Liver (tissue), 9 donors: ENCODE data around the gene NAGA. TPM values are rescaled to one million over a fixed set of nuclear protein-coding genes. Genes with fewer than 3 reads are reported as not detected.
"Not testable (repeated sequence)": the region's sequence is repeated elsewhere in the genome, so short reads cannot be mapped to it uniquely, and the experiment has no call there.

Source experiments
- DNase-seq: peaks from one replicate; pipeline ENCODE4 v3.0.0-alpha.2; 2017; ENCODE audit warnings: low spot score
- H3K27ac ChIP-seq, 2 donors: one replicate each; pipeline ENCODE4 v1.7.0; 2013; ENCODE audit warnings: inconsistent platforms in 2 of 2, low read length in 2 of 2, control low read depth in 1 of 2, low read depth in 1 of 2, mild to moderate bottlenecking in 1 of 2
- H3K27me3 ChIP-seq, 4 donors: one replicate each; pipeline versions ENCODE4 v1.6.1 to v1.7.0; 2013; ENCODE audit warnings: low read length in 3 of 4, inconsistent platforms in 1 of 4, mild to moderate bottlenecking in 1 of 4, moderate library complexity in 1 of 4; ENCODE audit not compliant: control insufficient read depth in 4 of 4, insufficient read depth in 4 of 4
- H3K36me3 ChIP-seq, 4 donors: one replicate each; pipeline versions ENCODE4 v1.6.1 to v1.7.0; 2013; ENCODE audit warnings: low read length in 3 of 4, mild to moderate bottlenecking in 3 of 4, low read depth in 1 of 4, moderate library complexity in 1 of 4; ENCODE audit not compliant: control insufficient read depth in 4 of 4, insufficient read depth in 3 of 4
- H3K4me1 ChIP-seq, 4 donors: one replicate each; pipeline versions ENCODE4 v1.6.1 to v1.7.0; 2013; ENCODE audit warnings: low read length in 3 of 4, mild to moderate bottlenecking in 3 of 4, moderate library complexity in 1 of 4; ENCODE audit not compliant: control insufficient read depth in 4 of 4, insufficient read depth in 4 of 4
- H3K4me3 ChIP-seq, 3 donors: one replicate each; pipeline versions ENCODE4 v1.6.1 to v1.7.0; 2013; ENCODE audit warnings: low read length in 3 of 3, control low read depth in 1 of 3, low read depth in 1 of 3, mild to moderate bottlenecking in 1 of 3
- H3K9ac ChIP-seq, 2 donors: one replicate each; pipeline ENCODE4 v1.7.0; 2013; ENCODE audit warnings: low read length in 2 of 2, mild to moderate bottlenecking in 2 of 2, moderate library complexity in 2 of 2, control low read depth in 1 of 2, low read depth in 1 of 2
- H3K9me3 ChIP-seq, 4 donors: one replicate each; pipeline versions ENCODE4 v1.6.1 to v1.7.0; 2013; ENCODE audit warnings: low read length in 3 of 4; ENCODE audit not compliant: control insufficient read depth in 4 of 4
- EGR1 ChIP-seq, 2 donors: IDR thresholded peaks; 2 replicates each; pipeline ENCODE4 v1.6.1; 2016 to 2018; ENCODE audit warnings: antibody characterized with exemption in 2 of 2, low read depth in 2 of 2
- FOXA1 ChIP-seq: IDR thresholded peaks from 2 replicates; pipeline ENCODE4 v1.6.1; 2016; ENCODE audit warnings: antibody characterized with exemption
- JUND ChIP-seq, 2 donors: IDR thresholded peaks; 2 replicates each; pipeline ENCODE4 v1.6.1; 2016; ENCODE audit warnings: antibody characterized with exemption in 2 of 2
- RAD21 ChIP-seq, 2 donors: IDR thresholded peaks; 2 replicates each; pipeline ENCODE4 v1.6.1; 2016; ENCODE audit warnings: antibody characterized with exemption in 2 of 2, mild to moderate bottlenecking in 2 of 2
- SP1 ChIP-seq: IDR thresholded peaks from 2 replicates; pipeline ENCODE4 v1.6.1; 2018; ENCODE audit warnings: antibody characterized with exemption, mild to moderate bottlenecking
- WGBS: extraction: QIAGEN DNeasy Blood & Tissue Kit; methylation state at CpG from one replicate; pipeline ENCODE4 v1.1.7; 2013; 5-methylcytosine and 5-hydroxymethylcytosine counted together
- polyA plus RNA-seq, 2 donors: library from polyadenylated mRNA; stranded (reverse) in 1 of 2; unstranded in 1 of 2; fragments of 200-250 nt in 1 of 2; fragments of >200 nt in 1 of 2; fragmentation: Nextera tagmentation in 1 of 2; extraction: Ambion mirVana in 1 of 2; gene quantifications; one replicate each; pipeline versions ENCODE4 v1.2.1 to v1.2.3, GENCODE V29; 2013 to 2015
- total RNA-seq, 2 donors: library from RNA; depleted of rRNA; stranded (reverse); fragments of >200 nt; gene quantifications; one replicate each; pipeline ENCODE4 v1.2.3, GENCODE V29; 2014
- TF ChIP-seq, protein P1 (sequence below): fragments of 150-350 bp; IDR thresholded peaks from 2 replicates; pipeline ENCODE4 v1.5.1; 2017; ENCODE audit warnings: improper control_type of control experiment, low read depth, low read length; ENCODE audit not compliant: missing input control
- TF ChIP-seq, protein P2 (sequence below): IDR thresholded peaks from 2 replicates; pipeline ENCODE4 v1.6.1; 2016; ENCODE audit warnings: antibody characterized with exemption, mild to moderate bottlenecking
- TF ChIP-seq, protein P3 (sequence below): IDR thresholded peaks from 2 replicates; pipeline ENCODE4 v1.6.1; 2016; ENCODE audit warnings: antibody characterized with exemption
- donor health status: healthy.
- donor health status: healthy.
- donor health status: healthy.
- donor health status: healthy.
- donor health status: healthy.

NAGA gene
- total and polyA plus RNA-seq, 4 donors = 12.8 to 33.9 (median 23.9) TPM

GRCh38 chr22:42114721-42115120 is 44.1 kb upstream of the NAGA start:
- Histone ChIP-seq H3K4me1 (peaks cover 0 to 5% (median 0%) of the 10 kb centered on the region in 4 donors), H3K27me3 (no peaks in the 10 kb centered on the region), H3K27ac (no peak overlapping the region), H3K9me3 (peaks cover 0 to 9% (median 6%) of the 10 kb centered on the region in 4 donors), H3K9ac (no peak overlapping the region), H3K4me3 (no peak overlapping the region), H3K36me3 (no peaks in the 10 kb centered on the region)
- 92% methylated on average over 7 of the region's 7 CpGs for WGBS
- TF ChIP-seq RAD21 (IDR thresholded peaks at IDR 0.05) (peak; percentile 55 to 76), SP1 (no peak), EGR1 (IDR thresholded peaks at IDR 0.05; ENCODE audit: low read depth in 2 of 2) (no peak), JUND (IDR thresholded peaks at IDR 0.05) (no peak)
- TF ChIP-seq, protein P1, sequence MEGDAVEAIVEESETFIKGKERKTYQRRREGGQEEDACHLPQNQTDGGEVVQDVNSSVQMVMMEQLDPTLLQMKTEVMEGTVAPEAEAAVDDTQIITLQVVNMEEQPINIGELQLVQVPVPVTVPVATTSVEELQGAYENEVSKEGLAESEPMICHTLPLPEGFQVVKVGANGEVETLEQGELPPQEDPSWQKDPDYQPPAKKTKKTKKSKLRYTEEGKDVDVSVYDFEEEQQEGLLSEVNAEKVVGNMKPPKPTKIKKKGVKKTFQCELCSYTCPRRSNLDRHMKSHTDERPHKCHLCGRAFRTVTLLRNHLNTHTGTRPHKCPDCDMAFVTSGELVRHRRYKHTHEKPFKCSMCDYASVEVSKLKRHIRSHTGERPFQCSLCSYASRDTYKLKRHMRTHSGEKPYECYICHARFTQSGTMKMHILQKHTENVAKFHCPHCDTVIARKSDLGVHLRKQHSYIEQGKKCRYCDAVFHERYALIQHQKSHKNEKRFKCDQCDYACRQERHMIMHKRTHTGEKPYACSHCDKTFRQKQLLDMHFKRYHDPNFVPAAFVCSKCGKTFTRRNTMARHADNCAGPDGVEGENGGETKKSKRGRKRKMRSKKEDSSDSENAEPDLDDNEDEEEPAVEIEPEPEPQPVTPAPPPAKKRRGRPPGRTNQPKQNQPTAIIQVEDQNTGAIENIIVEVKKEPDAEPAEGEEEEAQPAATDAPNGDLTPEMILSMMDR = peak; percentile 30
- no peak for DNase-seq

DNA sequence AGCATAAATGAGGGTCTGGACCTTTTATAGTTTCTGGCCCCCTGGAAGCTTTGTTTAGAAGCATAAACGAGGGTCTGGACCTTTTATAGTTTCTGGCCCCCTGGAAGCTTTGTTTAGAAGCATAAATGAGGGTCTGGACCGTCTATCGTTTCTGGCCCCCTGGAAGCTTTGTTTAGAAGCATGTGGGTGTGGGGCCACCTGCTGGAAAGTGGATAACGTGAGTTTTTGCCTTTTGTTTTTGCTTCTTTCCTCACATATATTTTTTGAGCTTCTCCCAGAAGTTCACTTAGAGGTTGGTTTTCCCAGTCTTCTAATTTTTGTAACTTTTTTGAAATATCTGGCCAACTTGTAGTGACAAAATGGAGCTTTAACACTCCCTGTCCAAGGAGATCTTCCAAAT is 42.2 kb upstream of the NAGA start:
- not testable (repeated sequence) for H3K4me3 ChIP-seq, H3K27me3 ChIP-seq, H3K27ac ChIP-seq, DNase-seq, H3K36me3 ChIP-seq, H3K9me3 ChIP-seq, H3K9ac ChIP-seq, H3K4me1 ChIP-seq
- peak; percentile 67 for TF ChIP-seq RAD21 (IDR thresholded peaks at IDR 0.05)
- TF ChIP-seq, protein P1 = peak; percentile 30
- 10% methylated on average over 4 of the region's 4 CpGs for WGBS

DNA sequence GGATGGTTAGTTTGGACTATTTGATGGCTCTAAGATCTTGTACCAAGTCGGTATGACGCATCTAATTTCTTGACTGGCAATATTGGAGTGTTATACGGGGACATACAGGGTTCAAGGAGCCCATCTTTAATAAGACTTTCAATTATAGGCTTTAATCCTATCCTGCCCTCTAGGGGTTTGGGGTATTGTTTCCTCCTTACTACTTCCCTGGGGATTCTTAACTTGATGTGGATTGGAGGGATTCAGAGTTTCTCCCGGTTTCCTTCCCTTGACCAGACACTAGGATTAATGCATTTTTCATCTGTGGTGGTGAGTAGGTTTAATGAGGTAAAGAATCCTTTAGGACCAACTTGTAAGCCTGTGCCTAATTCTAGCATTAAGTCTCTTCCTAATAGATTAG is 41.2 kb upstream of the NAGA start:
- TF ChIP-seq SP1 (no peak), EGR1 (IDR thresholded peaks at IDR 0.05; ENCODE audit: low read depth in 2 of 2) (no peak), FOXA1 (no peak)
- TF ChIP-seq, protein P2, sequence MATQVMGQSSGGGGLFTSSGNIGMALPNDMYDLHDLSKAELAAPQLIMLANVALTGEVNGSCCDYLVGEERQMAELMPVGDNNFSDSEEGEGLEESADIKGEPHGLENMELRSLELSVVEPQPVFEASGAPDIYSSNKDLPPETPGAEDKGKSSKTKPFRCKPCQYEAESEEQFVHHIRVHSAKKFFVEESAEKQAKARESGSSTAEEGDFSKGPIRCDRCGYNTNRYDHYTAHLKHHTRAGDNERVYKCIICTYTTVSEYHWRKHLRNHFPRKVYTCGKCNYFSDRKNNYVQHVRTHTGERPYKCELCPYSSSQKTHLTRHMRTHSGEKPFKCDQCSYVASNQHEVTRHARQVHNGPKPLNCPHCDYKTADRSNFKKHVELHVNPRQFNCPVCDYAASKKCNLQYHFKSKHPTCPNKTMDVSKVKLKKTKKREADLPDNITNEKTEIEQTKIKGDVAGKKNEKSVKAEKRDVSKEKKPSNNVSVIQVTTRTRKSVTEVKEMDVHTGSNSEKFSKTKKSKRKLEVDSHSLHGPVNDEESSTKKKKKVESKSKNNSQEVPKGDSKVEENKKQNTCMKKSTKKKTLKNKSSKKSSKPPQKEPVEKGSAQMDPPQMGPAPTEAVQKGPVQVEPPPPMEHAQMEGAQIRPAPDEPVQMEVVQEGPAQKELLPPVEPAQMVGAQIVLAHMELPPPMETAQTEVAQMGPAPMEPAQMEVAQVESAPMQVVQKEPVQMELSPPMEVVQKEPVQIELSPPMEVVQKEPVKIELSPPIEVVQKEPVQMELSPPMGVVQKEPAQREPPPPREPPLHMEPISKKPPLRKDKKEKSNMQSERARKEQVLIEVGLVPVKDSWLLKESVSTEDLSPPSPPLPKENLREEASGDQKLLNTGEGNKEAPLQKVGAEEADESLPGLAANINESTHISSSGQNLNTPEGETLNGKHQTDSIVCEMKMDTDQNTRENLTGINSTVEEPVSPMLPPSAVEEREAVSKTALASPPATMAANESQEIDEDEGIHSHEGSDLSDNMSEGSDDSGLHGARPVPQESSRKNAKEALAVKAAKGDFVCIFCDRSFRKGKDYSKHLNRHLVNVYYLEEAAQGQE = no peak
- TF ChIP-seq, protein P3, sequence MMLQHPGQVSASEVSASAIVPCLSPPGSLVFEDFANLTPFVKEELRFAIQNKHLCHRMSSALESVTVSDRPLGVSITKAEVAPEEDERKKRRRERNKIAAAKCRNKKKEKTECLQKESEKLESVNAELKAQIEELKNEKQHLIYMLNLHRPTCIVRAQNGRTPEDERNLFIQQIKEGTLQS = no peak
- H3K27ac ChIP-seq = no peak overlapping the region
- peaks cover 0 to 9% (median 6%) of the 10 kb centered on the region in 4 donors for H3K9me3 ChIP-seq
- H3K4me3 ChIP-seq = no peak overlapping the region
- no peak for DNase-seq
- WGBS = 89% methylated on average over 4 of the region's 4 CpGs
- peaks cover 0 to 4% (median 0%) of the 10 kb centered on the region in 4 donors for H3K4me1 ChIP-seq
- no peaks in the 10 kb centered on the region for H3K36me3 ChIP-seq
- H3K9ac ChIP-seq = no peak overlapping the region
- no peaks in the 10 kb centered on the region for H3K27me3 ChIP-seq
